Measurements from ENCODE around the gene PIK3R3. TPM values are rescaled to one million over a fixed set of nuclear protein-coding genes. Genes with fewer than 3 reads are reported as not detected.

Gene PIK3R3
- total and polyA plus RNA-seq, 3 donors from 2014 or later = 40.8 to 56.8 (median 46.1) TPM

DNA sequence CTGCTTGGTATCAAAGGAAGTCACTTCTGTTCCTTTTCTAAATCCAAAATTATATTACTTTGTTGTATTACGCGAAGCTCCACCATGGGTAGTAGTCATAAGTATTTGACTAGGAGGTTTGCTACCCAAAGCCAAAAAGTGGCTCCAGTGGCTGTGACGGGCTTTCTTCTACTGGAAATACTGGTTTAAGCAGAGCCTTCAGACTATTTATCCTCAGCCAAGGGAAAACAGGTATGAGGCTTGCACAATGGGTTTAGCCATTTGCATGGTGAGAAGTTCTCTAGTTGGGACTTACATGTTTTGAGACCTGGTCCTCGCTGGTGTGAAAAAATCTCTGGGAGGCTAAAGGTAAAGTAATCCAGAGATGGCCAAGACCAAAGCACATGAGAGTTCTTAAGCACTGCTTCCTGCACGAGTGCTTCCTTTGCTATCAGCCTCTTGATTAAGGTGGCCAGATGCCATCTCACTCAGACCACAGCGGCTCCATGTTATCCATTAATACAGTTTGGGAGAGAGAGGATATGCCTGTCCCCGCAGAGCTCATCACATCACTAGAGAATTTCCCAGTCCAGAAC is 121.2 kb downstream of the PIK3R3 start:
- Histone ChIP-seq H3K27ac (no peak overlapping the region), H3K4me3 (no peak overlapping the region), H3K4me1 (no peaks in the 10 kb centered on the region), H3K9me3 (no peaks in the 10 kb centered on the region), H3K27me3 (no peaks in the 10 kb centered on the region), H3K36me3 (ENCODE audit: low read depth, missing control alignments) (no peaks in the 10 kb centered on the region)
- no peak for DNase-seq
- intact Hi-C loops (cut with DNase I; ENCODE audit: low total_unique reads) = no loop called here
- 76 to 79% methylated on average over 7 of the region's 7 CpGs for WGBS, 2 donors
- TF ChIP-seq, protein P1, sequence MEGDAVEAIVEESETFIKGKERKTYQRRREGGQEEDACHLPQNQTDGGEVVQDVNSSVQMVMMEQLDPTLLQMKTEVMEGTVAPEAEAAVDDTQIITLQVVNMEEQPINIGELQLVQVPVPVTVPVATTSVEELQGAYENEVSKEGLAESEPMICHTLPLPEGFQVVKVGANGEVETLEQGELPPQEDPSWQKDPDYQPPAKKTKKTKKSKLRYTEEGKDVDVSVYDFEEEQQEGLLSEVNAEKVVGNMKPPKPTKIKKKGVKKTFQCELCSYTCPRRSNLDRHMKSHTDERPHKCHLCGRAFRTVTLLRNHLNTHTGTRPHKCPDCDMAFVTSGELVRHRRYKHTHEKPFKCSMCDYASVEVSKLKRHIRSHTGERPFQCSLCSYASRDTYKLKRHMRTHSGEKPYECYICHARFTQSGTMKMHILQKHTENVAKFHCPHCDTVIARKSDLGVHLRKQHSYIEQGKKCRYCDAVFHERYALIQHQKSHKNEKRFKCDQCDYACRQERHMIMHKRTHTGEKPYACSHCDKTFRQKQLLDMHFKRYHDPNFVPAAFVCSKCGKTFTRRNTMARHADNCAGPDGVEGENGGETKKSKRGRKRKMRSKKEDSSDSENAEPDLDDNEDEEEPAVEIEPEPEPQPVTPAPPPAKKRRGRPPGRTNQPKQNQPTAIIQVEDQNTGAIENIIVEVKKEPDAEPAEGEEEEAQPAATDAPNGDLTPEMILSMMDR (IDR thresholded peaks at IDR 0.05) = no peak
- no peak for TF ChIP-seq POLR2A (IDR thresholded peaks at IDR 0.05)

GRCh38 chr1:46010611-46011010 is 121.8 kb downstream of the PIK3R3 start:
- DNase-seq = no peak
- Histone ChIP-seq H3K27ac (no peak overlapping the region), H3K27me3 (no peaks in the 10 kb centered on the region), H3K9me3 (no peaks in the 10 kb centered on the region), H3K4me3 (no peak overlapping the region), H3K36me3 (ENCODE audit: low read depth, missing control alignments) (no peaks in the 10 kb centered on the region), H3K4me1 (no peaks in the 10 kb centered on the region)
- TF ChIP-seq POLR2A (IDR thresholded peaks at IDR 0.05) = no peak
- TF ChIP-seq, protein P1 (IDR thresholded peaks at IDR 0.05) = no peak
- intact Hi-C loops (cut with DNase I; ENCODE audit: low total_unique reads) = no loop called here
- 90 to 94% methylated on average over 6 of the region's 6 CpGs for WGBS, 2 donors

- H3K27ac ChIP-seq = no peak overlapping the region
- H3K9me3 ChIP-seq = no peaks in the 10 kb centered on the region
- H3K36me3 ChIP-seq (ENCODE audit: low read depth, missing control alignments) = no peaks in the 10 kb centered on the region
- intact Hi-C loops (cut with DNase I; ENCODE audit: low total_unique reads) = no loop called here
- TF ChIP-seq, protein P1 (IDR thresholded peaks at IDR 0.05) = no peak
- no peak for TF ChIP-seq POLR2A (IDR thresholded peaks at IDR 0.05)
- no peak overlapping the region for H3K4me3 ChIP-seq
- no peaks in the 10 kb centered on the region for H3K27me3 ChIP-seq
- no peaks in the 10 kb centered on the region for H3K4me1 ChIP-seq
- no peak for DNase-seq
Measured at GRCh38 chr1:46008585-46008984, 123.8 kb downstream of the PIK3R3 start.

- no peak overlapping the region for H3K4me3 ChIP-seq
- no peak overlapping the region for H3K27ac ChIP-seq
- intact Hi-C loops (cut with DNase I; ENCODE audit: low total_unique reads) = no loop called here
- DNase-seq = no peak
- TF ChIP-seq POLR2A (IDR thresholded peaks at IDR 0.05) = no peak
- TF ChIP-seq, protein P1 (IDR thresholded peaks at IDR 0.05) = no peak
- no peaks in the 10 kb centered on the region for H3K4me1 ChIP-seq
- H3K36me3 ChIP-seq (ENCODE audit: low read depth, missing control alignments) = no peaks in the 10 kb centered on the region
- H3K9me3 ChIP-seq = no peaks in the 10 kb centered on the region
- WGBS, 2 donors = 53 to 86% methylated on average over 1 of the region's 1 CpG
- no peaks in the 10 kb centered on the region for H3K27me3 ChIP-seq
Measured at GRCh38 chr1:46005594-46005993, 126.8 kb downstream of the PIK3R3 start.

- no peak for DNase-seq
- H3K36me3 ChIP-seq (ENCODE audit: low read depth, missing control alignments) = no peaks in the 10 kb centered on the region
- intact Hi-C loops (cut with DNase I; ENCODE audit: low total_unique reads) = no loop called here
Measured at GRCh38 chr1:46004492-46004891, 127.9 kb downstream of the PIK3R3 start.

More at GRCh38 chr1:46004492-46004891, 127.9 kb downstream of the PIK3R3 start:
- no peaks in the 10 kb centered on the region for H3K4me1 ChIP-seq
- H3K4me3 ChIP-seq = no peak overlapping the region
- WGBS, 2 donors = 95 to 100% methylated on average over 1 of the region's 1 CpG
- H3K9me3 ChIP-seq = no peaks in the 10 kb centered on the region
- H3K27me3 ChIP-seq = no peaks in the 10 kb centered on the region
- no peak for TF ChIP-seq POLR2A (IDR thresholded peaks at IDR 0.05)
- TF ChIP-seq, protein P1 (IDR thresholded peaks at IDR 0.05) = no peak
- no peak overlapping the region for H3K27ac ChIP-seq
